Activated CD8-positive, alpha-beta memory T cell treated with anti-CD3 and anti-CD28 coated beads, Interleukin-2, amount 50 U/mL, for 1 hour (primary cell): Measurements from ENCODE around the gene MBP.
"Not testable (repeated sequence)": the region's sequence is repeated elsewhere in the genome, so short reads cannot be mapped to it uniquely, and the experiment has no call there.

Experiments used
- DNase-seq: peaks from one replicate; pipeline ENCODE4 v3.0.0-alpha.2; 2020; ENCODE audit errors: extremely low read depth

Gene MBP

DNA sequence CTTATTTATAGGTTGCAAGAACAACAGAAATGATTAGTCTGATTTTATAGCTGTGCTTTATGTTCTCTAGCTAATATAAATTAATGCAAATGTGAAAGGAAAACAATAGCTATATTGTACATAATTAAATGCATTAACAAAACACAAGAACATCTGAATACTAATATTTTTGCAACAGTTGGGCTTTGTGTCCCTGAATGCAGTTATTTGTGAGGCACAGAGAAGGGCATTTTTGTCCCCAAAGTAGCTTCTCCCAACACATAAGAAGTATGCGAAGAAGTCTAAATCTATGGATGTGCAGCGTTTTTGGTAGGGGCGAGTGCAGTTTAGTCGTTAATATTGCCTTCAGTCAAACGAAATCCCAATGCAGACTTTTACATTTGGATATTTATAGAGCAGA lies 110.0 kb downstream of the MBP start:
- no peak for DNase-seq

DNA sequence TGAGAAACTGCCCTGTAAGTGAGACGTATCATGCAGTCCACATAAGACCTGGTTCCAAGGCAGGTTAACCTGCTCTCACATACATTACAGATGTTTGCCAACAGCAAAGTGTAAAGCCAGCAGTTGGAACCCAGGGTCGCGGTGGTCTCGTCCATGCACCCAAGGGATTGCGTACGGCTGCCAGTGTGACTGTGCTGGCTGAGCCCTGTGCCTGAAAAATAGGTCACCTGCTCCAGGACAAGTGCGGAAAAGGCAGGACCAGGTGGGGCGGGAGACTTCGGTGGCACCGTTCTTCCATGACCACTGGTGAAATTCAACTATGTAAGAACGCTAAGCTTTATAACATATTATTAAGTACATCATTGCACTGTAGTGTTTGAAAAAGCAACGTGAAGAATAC lies 110.5 kb downstream of the MBP start:
- no peak for DNase-seq

DNA sequence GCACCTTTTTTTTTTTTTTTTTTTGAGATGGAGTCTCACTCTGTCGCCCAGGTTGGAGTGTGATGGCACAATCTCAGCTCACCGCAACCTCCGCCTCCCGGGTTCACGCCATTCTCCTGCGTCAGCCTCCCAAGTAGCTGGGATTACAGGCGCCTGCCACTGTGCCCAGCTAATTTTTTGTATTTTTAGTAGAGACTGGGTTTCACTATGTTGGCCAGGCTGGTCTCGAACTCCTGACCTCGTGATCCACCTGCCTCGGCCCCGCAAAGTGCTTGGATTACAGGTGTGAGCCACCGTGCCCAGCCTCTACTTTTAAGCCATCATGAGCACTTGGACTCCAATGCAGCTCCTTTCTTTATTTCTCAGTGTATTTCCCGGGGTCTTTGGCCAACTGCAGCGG lies 111.1 kb downstream of the MBP start:
- DNase-seq, result not testable (repeated sequence)

DNA sequence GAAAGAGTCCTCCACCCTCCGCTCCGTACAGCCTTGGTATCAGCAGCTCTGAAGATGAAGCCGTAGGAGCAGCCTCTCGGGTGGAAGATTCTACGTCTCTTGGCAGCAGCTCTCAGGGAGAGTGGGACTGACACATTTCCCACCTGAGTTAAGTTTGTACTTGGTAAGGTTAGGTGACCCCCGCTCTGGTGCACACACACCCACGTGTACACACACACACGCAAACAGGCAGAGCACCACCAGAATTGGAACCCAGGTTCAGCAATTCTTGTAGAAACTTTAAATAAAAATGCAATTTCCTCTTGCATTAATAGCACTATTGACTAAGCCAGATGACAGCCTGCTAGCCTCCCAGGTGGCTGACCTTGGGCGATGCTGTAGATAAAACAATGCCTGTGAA lies 111.5 kb downstream of the MBP start:
- DNase-seq, result no peak

- no peak for DNase-seq
Measured at GRCh38 chr18:77020561-77020960, 112.0 kb downstream of the MBP start.

- no peak for DNase-seq
Measured at GRCh38 chr18:77019641-77020040, 112.9 kb downstream of the MBP start.

- DNase-seq, result not testable (repeated sequence)
Measured at GRCh38 chr18:77018650-77019049, 113.9 kb downstream of the MBP start.

- no peak for DNase-seq
Measured at GRCh38 chr18:77017355-77017754, 115.2 kb downstream of the MBP start.

GRCh38 chr18:77016936-77017335 lies 115.6 kb downstream of the MBP start:
- DNase-seq, result no peak

DNA sequence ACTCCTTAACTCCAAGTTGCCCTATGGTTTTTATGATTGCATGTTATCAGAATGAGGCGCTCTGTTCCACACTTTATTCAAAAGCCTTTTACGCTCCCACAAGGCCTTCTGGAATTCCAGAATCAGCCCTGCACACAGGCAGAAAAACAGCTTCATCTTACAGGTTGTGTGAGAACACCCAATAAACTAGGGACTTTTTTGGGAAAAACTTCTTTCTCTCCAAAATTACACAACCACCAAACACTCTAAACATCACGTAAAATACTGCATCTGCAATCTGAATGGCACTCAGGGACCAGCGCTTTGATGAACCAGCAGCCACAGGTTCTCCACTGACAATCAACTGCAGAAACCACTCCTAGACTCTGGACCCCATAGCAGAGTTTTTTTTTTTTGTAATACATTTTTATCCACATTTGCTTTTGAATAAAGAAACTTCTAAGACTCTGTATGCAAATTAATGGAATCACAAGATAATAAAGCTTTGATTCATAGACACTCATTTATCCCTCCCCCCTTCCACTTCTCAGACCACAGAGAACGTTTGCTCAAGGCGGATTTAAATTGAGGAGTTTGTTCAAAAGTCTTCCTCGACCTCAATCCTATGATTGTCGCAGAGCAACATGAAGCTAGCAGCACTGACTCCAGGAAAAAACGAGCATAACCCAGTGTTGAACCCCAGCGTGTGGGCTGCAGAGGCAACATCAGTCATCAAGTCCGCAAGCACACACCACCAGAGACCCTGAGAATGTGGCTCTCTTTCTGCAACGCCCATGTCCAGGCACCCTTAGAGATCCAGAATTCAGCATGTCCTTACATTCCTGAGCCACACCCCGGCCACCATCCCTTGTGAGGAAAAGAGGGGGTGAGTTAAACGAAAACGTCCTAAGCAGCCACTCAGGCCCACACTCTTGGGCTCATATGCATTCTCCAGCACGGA lies 116.5 kb downstream of the MBP start:
- DNase-seq, result no peak

DNA sequence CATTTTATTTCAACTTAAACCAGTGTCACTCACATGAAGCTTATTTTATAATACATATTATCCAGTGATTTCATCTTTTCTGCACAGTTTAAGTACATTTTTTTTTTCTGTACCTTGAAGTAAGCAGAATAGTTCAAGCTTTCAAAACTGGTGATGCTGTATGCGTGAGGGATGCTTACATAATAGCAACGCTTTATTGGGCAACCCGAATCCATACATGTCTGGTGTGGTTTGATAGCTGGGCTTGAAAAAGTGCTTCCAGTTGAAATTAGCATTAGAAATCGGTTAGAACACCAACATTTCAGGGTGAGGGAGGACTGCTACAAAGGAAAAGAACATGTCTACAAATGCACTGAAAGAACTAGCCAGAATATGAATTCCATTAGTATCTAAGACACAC lies 117.4 kb downstream of the MBP start:
- DNase-seq, result no peak

GRCh38 chr18:77014538-77014937 lies 118.0 kb downstream of the MBP start:
- no peak for DNase-seq

- no peak for DNase-seq
Measured at GRCh38 chr18:77013811-77014521, 118.6 kb downstream of the MBP start.

DNA sequence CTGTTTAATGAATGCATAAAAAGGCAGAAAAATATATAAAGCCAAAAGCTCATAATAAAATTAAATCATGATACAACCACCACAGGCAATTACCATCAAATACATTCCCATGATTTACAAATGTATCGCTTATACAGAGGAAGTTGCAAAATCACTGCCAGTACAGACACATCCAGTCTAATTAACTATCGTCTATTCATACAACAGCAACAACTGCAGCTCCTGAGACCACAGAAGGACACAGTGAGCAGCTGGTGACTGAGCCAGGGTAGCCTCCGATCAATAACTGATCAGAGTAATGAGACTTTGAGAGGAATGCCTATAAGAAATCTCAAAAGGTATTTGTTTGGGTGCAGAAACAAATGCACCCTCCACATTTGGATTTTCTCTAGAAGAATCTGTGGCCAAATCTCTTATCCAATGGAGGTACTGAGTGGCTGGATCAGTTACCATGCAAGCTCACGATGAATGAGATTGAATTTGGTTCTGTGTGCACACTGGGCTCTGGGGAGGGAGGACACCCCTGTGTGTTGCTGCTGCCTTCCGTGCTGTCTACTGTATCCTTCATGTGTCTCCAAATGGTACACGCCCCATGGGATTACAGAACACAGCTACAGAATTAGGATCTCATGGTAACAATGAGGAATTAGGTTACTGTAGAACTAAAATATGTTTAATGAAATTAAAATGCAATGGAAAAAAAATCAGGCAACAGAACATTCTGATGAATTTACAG lies 119.6 kb downstream of the MBP start:
- DNase-seq, result no peak

DNA sequence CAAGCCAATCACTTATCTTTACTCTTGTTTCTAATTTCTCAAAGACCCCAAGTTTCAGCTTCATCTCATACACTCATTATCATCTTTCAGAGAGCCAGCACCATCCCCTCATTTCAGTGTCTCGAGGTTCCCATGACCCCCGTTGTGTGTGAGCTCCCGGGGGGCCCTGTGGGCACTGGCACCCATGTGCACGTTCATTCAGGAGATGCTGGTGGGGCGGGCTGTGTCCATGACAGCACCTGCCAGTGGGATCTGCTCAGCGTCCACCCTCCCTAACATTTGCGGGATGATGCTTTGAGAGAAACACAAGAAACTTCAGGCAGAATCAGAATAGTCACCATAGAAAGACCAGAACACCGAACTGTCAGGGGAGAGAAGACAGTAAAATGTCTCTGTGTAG lies 120.5 kb downstream of the MBP start:
- DNase-seq, result no peak

DNA sequence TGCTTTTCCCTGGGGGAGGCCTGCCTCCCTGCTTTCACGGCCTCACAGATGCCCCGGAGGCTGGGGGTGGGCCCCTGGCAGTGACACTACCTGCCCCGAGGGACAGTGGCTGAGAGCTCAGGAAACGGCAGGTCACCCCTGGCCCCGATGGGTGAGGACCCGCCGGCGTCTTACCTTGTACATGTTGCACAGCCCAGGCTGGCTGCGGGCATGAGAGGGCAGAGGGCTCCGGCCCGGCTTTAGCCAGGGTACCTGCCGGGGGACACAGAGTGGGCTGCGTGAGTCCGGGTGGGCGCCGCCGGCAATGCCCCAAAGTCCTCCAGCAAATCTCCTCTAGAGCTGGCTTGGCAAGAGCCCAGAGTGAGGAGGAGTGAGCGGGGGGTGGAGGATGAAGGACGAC lies 122.9 kb downstream of the MBP start:
- no peak for DNase-seq

DNA sequence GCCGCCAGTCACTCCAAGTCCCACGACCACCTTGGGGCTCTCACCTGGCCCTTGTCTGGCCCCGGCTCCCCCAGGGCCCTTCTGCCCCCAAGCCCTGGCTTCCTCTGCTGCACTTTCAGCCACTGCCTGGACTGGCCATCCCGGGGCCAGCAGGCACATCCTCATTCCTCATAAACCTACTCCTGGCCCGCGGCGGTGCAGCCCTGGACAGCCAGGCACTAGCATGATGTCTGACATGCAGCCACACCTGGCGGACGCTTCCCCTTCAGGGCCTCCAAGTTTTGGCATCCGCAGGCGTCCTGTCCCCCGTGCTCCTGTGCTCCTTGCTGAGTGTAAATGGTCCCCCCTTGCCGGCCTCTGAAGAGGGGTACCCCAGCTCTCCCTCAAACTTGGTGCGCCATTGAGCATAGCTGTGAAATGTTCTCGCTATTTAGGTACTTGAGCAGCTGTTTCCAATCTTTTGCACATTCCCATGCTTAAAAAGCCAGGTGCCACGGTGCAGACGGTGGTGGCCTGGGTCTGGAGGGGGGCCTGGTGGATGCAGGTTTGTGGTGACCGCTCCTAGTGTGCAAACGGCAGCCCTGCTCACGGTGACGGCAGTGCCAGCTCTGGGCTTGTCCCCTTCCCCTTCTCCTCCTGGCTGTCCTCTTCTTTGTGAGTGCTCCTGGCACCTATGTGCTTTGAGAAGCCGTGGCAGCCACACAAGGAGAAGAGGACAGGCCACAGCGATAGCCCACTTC lies 123.8 kb downstream of the MBP start:
- no peak for DNase-seq

GRCh38 chr18:77008006-77008405 lies 124.6 kb downstream of the MBP start:
- no peak for DNase-seq

- DNase-seq, result no peak
Measured at GRCh38 chr18:77007251-77007650, 125.3 kb downstream of the MBP start.

- DNase-seq, result no peak
Measured at GRCh38 chr18:77006305-77007175, 126.0 kb downstream of the MBP start.
